ENCODE results near the gene LRRC46. TPM values are rescaled to one million over a fixed set of nuclear protein-coding genes. Genes with fewer than 3 reads are reported as not detected.

The LRRC46 gene
- total and polyA plus RNA-seq, 10 of the 15 experiments (the other 5 are each of a cell fraction or from before 2014, with no cell fraction given): 0.15 to 1.8 (median 0.38) TPM; not detected in 1

DNA sequence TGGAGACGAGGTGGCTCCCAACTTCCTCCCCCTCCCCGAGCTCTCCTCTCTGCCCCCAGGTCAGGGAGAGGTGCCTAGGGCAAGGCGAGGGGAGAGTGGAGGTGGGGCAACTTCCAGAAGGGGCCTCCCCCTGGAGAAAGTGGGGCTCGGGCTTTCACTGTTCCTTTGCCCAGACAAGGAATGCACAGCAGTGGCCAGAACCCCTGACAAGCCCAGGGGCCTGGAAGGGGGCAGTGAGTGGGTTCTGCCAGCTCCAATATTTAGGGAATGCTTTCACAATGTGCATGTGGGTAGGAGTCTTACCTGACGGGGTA lies 52.9 kb downstream of the LRRC46 start:
- CTCF ChIA-PET: interaction anchor here (0.8 to 14.9 kb wide), 4 partner anchors 11 to 86 kb away, joined by 3 to 502 read pairs (median 4); partner anchors contain the start of genes CDK5RAP3, SCRN2 and SP6
- Histone ChIP-seq H3K9me3 (replicated peaks; ENCODE audit: control insufficient read depth, insufficient read depth, low read length) (no peaks in the 10 kb centered on the region), H3K36me3 (ENCODE audit: control insufficient read depth in 2 of 2, insufficient read depth in 2 of 2, low read length in 1 of 2) (no peaks in the 10 kb centered on the region), H3K4me1 (ENCODE audit: control insufficient read depth, insufficient read depth, low read length) (no peaks in the 10 kb centered on the region), H3K4me3 (no peak overlapping the region), H3K4me2 (ENCODE audit: control insufficient read depth, insufficient read depth) (no peak overlapping the region), H3K79me2 (ENCODE audit: control insufficient read depth, insufficient read depth, low read length) (no peaks in the 10 kb centered on the region), H3K27ac (ENCODE audit: control insufficient read depth, insufficient read depth) (no peak overlapping the region), H3K9ac (ENCODE audit: control insufficient read depth, insufficient read depth, low read length) (no peak overlapping the region), H2AFZ (ENCODE audit: control insufficient read depth, low read depth, low read length) (no peak overlapping the region), H4K20me1 (ENCODE audit: control insufficient read depth, insufficient read depth) (no peaks in the 10 kb centered on the region), H3K27me3 (replicated peaks in 1 of 2; ENCODE audit: control insufficient read depth in 2 of 2, insufficient read depth in 2 of 2, low read length in 1 of 2) (no peaks in the 10 kb centered on the region; a peak in 1 of 4 replicates)
- FAIRE-seq: no peak
- SMC1A ChIA-PET (ENCODE audit: uncharacterized antibody, unreplicated experiment): interaction anchor here (14.5 kb wide), 1 partner anchor 37 kb away, joined by 231 read pairs; the partner anchor contains the start of genes SCRN2 and SP6
- no peak for DNase-seq (ENCODE audit: low read depth, low spot score)
- intact Hi-C loops (cut with micrococcal nuclease; ENCODE audit: unreplicated experiment) (no loop called here), in situ Hi-C loops (cut with MboI) (no loop called here)
- BruUV-seq (replicated peaks): no TSS peak
- 16% methylated on average over 5 of the region's 5 CpGs for WGBS (ENCODE audit: insufficient coverage, insufficient replicate concordance, low lambda C conversion rate, missing lambda C conversion rate)
- POLR2A ChIA-PET: interaction anchor here (1.0 kb wide), 1 partner anchor 13 kb away, joined by 3 read pairs; no protein-coding TSS in a partner anchor
- no peak for ATAC-seq
- RAD21 ChIA-PET (ENCODE audit: unreplicated experiment): interaction anchor here (10.9 kb wide), 1 partner anchor 42 kb away, joined by 206 read pairs; the partner anchor contains the start of gene SCRN2
- TF ChIP-seq MYB (IDR thresholded peaks at IDR 0.05; ENCODE audit: borderline replicate concordance, low read depth, low read length) (no peak), RBBP5 (conservative IDR thresholded peaks at IDR 0.05) (no peak), TCF7 (IDR thresholded peaks at IDR 0.05; ENCODE audit: borderline replicate concordance) (no peak), NRF1 (conservative IDR thresholded peaks at IDR 0.05; ENCODE audit: low read depth, low read length) (no peak), NFIC (IDR thresholded peaks at IDR 0.05; ENCODE audit: low read depth, low read length) (no peak), POLR2AphosphoS5 (IDR thresholded peaks at IDR 0.05; ENCODE audit: low read length) (no peak), NFXL1 (IDR thresholded peaks at IDR 0.05; ENCODE audit: borderline replicate concordance) (no peak), EGR1 (IDR thresholded peaks at IDR 0.05; ENCODE audit: borderline replicate concordance in 1 of 2, low read depth in 2 of 2, low read length in 2 of 2) (no peak), POLR2A (IDR thresholded peaks at IDR 0.05; ENCODE audit: low read depth, low read length) (no peak), ZNF622 (IDR thresholded peaks at IDR 0.05) (no peak), PML (IDR thresholded peaks at IDR 0.05; ENCODE audit: low read length) (no peak)
- TF ChIP-seq, protein P1, sequence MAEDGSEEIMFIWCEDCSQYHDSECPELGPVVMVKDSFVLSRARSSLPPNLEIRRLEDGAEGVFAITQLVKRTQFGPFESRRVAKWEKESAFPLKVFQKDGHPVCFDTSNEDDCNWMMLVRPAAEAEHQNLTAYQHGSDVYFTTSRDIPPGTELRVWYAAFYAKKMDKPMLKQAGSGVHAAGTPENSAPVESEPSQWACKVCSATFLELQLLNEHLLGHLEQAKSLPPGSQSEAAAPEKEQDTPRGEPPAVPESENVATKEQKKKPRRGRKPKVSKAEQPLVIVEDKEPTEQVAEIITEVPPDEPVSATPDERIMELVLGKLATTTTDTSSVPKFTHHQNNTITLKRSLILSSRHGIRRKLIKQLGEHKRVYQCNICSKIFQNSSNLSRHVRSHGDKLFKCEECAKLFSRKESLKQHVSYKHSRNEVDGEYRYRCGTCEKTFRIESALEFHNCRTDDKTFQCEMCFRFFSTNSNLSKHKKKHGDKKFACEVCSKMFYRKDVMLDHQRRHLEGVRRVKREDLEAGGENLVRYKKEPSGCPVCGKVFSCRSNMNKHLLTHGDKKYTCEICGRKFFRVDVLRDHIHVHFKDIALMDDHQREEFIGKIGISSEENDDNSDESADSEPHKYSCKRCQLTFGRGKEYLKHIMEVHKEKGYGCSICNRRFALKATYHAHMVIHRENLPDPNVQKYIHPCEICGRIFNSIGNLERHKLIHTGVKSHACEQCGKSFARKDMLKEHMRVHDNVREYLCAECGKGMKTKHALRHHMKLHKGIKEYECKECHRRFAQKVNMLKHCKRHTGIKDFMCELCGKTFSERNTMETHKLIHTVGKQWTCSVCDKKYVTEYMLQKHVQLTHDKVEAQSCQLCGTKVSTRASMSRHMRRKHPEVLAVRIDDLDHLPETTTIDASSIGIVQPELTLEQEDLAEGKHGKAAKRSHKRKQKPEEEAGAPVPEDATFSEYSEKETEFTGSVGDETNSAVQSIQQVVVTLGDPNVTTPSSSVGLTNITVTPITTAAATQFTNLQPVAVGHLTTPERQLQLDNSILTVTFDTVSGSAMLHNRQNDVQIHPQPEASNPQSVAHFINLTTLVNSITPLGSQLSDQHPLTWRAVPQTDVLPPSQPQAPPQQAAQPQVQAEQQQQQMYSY (CRISPR knock-in tag; IDR thresholded peaks at IDR 0.05): no peak
- TF ChIP-seq, protein P2, sequence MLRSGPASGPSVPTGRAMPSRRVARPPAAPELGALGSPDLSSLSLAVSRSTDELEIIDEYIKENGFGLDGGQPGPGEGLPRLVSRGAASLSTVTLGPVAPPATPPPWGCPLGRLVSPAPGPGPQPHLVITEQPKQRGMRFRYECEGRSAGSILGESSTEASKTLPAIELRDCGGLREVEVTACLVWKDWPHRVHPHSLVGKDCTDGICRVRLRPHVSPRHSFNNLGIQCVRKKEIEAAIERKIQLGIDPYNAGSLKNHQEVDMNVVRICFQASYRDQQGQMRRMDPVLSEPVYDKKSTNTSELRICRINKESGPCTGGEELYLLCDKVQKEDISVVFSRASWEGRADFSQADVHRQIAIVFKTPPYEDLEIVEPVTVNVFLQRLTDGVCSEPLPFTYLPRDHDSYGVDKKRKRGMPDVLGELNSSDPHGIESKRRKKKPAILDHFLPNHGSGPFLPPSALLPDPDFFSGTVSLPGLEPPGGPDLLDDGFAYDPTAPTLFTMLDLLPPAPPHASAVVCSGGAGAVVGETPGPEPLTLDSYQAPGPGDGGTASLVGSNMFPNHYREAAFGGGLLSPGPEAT (IDR thresholded peaks at IDR 0.05; ENCODE audit: low read depth): no peak
- TF ChIP-seq, protein P3, sequence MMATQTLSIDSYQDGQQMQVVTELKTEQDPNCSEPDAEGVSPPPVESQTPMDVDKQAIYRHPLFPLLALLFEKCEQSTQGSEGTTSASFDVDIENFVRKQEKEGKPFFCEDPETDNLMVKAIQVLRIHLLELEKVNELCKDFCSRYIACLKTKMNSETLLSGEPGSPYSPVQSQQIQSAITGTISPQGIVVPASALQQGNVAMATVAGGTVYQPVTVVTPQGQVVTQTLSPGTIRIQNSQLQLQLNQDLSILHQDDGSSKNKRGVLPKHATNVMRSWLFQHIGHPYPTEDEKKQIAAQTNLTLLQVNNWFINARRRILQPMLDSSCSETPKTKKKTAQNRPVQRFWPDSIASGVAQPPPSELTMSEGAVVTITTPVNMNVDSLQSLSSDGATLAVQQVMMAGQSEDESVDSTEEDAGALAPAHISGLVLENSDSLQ (IDR thresholded peaks at IDR 0.05): no peak
- TF ChIP-seq, protein P4, sequence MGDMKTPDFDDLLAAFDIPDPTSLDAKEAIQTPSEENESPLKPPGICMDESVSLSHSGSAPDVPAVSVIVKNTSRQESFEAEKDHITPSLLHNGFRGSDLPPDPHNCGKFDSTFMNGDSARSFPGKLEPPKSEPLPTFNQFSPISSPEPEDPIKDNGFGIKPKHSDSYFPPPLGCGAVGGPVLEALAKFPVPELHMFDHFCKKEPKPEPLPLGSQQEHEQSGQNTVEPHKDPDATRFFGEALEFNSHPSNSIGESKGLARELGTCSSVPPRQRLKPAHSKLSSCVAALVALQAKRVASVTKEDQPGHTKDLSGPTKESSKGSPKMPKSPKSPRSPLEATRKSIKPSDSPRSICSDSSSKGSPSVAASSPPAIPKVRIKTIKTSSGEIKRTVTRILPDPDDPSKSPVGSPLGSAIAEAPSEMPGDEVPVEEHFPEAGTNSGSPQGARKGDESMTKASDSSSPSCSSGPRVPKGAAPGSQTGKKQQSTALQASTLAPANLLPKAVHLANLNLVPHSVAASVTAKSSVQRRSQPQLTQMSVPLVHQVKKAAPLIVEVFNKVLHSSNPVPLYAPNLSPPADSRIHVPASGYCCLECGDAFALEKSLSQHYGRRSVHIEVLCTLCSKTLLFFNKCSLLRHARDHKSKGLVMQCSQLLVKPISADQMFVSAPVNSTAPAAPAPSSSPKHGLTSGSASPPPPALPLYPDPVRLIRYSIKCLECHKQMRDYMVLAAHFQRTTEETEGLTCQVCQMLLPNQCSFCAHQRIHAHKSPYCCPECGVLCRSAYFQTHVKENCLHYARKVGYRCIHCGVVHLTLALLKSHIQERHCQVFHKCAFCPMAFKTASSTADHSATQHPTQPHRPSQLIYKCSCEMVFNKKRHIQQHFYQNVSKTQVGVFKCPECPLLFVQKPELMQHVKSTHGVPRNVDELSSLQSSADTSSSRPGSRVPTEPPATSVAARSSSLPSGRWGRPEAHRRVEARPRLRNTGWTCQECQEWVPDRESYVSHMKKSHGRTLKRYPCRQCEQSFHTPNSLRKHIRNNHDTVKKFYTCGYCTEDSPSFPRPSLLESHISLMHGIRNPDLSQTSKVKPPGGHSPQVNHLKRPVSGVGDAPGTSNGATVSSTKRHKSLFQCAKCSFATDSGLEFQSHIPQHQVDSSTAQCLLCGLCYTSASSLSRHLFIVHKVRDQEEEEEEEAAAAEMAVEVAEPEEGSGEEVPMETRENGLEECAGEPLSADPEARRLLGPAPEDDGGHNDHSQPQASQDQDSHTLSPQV (IDR thresholded peaks at IDR 0.05): no peak
